Ascending aorta (tissue), 2 donors: Measurements from ENCODE around the gene GP1BB. TPM values are rescaled to one million over a fixed set of nuclear protein-coding genes. Genes with fewer than 3 reads are reported as not detected.
A peak's percentile ranks its signal among the peaks of the same experiment; 100 is the strongest.
"Not testable (repeated sequence)": the region's sequence is repeated elsewhere in the genome, so short reads cannot be mapped to it uniquely, and the experiment has no call there.

Experiments
- DNase-seq, 2 donors: peaks; one replicate each; pipeline ENCODE4 v3.0.0-alpha.2; 2019; ENCODE audit warnings: low spot score in 2 of 2
- H3K27ac ChIP-seq, 2 donors: fragments of 200-600 bp; sonication (generic); one replicate each; pipeline ENCODE4 v1.5.1; 2016 to 2017; ENCODE audit warnings: mild to moderate bottlenecking in 1 of 2
- H3K27me3 ChIP-seq: fragments of 200-600 bp; sonication (generic); one replicate; pipeline ENCODE4 v1.5.1; 2017
- H3K36me3 ChIP-seq, 2 donors: fragments of 200-600 bp; sonication (generic); one replicate each; pipeline ENCODE4 v1.5.1; 2016
- H3K4me1 ChIP-seq, 2 donors: fragments of 200-600 bp; sonication (generic); one replicate each; pipeline ENCODE4 v1.5.1; 2016 to 2017; ENCODE audit warnings: mild to moderate bottlenecking in 1 of 2
- H3K4me3 ChIP-seq, 2 donors: fragments of 200-600 bp; sonication (generic); one replicate each; pipeline ENCODE4 v1.5.1; 2016 to 2017; ENCODE audit warnings: mild to moderate bottlenecking in 1 of 2
- H3K9me3 ChIP-seq, 2 donors: fragments of 200-600 bp; sonication (generic); one replicate each; pipeline ENCODE4 v1.5.1; 2016
- CTCF ChIP-seq, 3 experiments: fragments of 200-600 bp in 2 of 3; fragments of 450-650 bp in 1 of 3; sonication (generic) in 2 of 3; IDR thresholded peaks; one replicate each; pipeline ENCODE4 v1.5.1; 2016 to 2019; ENCODE audit warnings: antibody characterized with exemption in 3 of 3, mild to moderate bottlenecking in 1 of 3, moderate library complexity in 1 of 3
- intact Hi-C: fragments of 100-400 bp; cut with DNase I; formaldehyde crosslinking; loops from one replicate; pipeline ENCODE4 v1.15.1; 2023
- total RNA-seq: library from RNA; depleted of rRNA; stranded (reverse); fragments of >200 nt; gene quantifications from one replicate; pipeline ENCODE4 v1.1.0, GENCODE V29; 2016

GP1BB gene
- total RNA-seq, 1 donor from 2014 or later: 50.2 TPM

- H3K4me3 ChIP-seq: peak overlapping the region in 1 of 2 donors; percentile 43
- no peaks in the 10 kb centered on the region for H3K9me3 ChIP-seq
- H3K4me1 ChIP-seq: peaks cover 0 to 3% of the 10 kb centered on the region in 2 donors
- no peaks in the 10 kb centered on the region for H3K36me3 ChIP-seq
- H3K27me3 ChIP-seq: no peaks in the 10 kb centered on the region
- no peak for TF ChIP-seq CTCF (IDR thresholded peaks at IDR 0.05)
- no peak overlapping the region for H3K27ac ChIP-seq
- peak in 1 of 2 donors; percentile 65 for DNase-seq
- intact Hi-C loops: no loop called here
These were observed 31.5 kb upstream of the GP1BB start for GRCh38 chr22:19691721-19692341.

DNA sequence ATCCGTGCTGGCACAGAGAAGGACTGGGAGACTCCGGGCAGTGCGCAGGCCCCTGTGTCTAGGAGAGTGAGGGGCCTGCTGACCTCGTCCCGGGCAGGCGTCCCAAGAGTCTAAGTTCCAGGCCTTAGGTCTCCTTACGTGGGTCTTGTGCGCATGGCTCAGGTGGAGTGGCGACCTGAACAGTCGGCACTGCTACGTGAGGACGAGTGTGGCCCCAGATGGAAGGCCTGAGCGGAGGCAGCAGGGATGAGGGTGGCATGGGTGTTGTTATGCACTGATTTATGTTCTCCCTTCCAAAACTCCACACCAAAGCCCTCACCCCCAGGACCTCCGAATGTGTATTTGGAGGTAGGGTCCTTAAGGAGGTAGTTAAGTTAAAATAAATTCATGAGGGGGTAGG lies 29.8 kb upstream of the GP1BB start:
- peak in 1 of 2 donors; percentile 38 for DNase-seq
- no peak for TF ChIP-seq CTCF (IDR thresholded peaks at IDR 0.05)
- no peaks in the 10 kb centered on the region for H3K36me3 ChIP-seq

DNA sequence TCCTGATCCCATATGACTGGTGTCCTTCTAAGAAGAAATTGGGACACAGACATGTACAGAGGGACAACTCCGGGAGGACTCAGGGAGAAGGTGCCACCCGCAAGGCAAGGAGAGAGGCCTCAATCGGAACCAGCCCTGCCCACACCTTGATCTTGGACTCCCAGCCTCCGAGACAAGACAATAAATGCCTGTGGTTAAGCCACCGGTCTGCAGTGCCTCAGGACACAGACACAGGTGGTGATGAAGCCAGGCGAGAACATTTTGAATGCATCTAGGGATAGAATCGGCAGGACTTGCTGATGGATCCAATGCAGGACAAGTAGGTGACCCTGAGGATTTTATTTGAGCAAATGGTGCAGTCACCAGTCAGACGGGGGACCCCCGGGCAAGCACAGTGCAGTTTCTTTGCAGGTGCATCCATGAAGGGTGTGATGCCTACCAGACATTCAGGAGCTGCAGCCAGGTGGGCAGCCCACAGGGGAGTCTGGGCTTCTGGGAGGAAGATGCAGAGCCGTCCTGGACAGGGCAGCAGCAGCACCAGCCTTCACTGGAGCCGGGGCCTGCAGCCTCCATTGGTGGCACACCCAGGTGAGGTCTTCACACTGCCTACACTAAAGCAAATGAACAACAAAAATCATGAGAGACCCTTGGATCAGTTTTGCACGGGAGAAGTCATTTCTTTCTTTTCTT lies 29.2 kb upstream of the GP1BB start:
- Histone ChIP-seq H3K9me3 (no peaks in the 10 kb centered on the region), H3K36me3 (no peaks in the 10 kb centered on the region), H3K4me1 (peaks cover 0 to 3% of the 10 kb centered on the region in 2 donors), H3K4me3 (no peak overlapping the region), H3K27me3 (no peaks in the 10 kb centered on the region), H3K27ac (no peak overlapping the region)
- intact Hi-C loops: no loop called here
- no peak for TF ChIP-seq CTCF (IDR thresholded peaks at IDR 0.05)
- DNase-seq: peak in 1 of 2 donors; percentile 60

More for the DNA sequence above, 29.8 kb upstream of the GP1BB start:
- Histone ChIP-seq H3K4me1 (peaks cover 0 to 3% of the 10 kb centered on the region in 2 donors), H3K27ac (no peak overlapping the region), H3K4me3 (no peak overlapping the region), H3K27me3 (no peaks in the 10 kb centered on the region), H3K9me3 (no peaks in the 10 kb centered on the region)
- intact Hi-C loops: no loop called here

DNA sequence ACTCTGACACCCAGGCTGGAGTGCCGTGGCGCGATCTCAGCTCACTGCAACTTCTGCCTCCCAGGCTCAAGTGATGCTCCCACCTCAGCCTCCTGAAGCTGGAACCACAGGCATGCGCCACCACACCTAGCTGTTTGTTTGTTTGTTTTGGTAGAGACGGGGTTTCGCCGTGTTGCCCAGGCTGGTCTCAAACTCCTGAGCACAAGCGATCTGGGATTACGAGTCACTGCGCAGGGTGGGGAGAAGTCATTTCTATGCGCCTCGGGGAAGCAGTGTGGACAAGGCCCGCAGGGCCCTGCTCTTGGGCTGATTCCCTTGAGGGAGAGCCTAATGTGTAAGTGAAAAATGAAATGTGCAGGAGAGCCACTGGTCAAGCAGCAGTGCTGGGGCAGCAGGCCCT lies 28.6 kb upstream of the GP1BB start:
- Histone ChIP-seq H3K9me3 (no peaks in the 10 kb centered on the region), H3K4me3 (no peak overlapping the region), H3K36me3 (no peaks in the 10 kb centered on the region), H3K27me3 (no peaks in the 10 kb centered on the region), H3K27ac (no peak overlapping the region), H3K4me1 (peaks cover 0 to 3% of the 10 kb centered on the region in 2 donors)
- peak in 1 of 2 donors; percentile 21 for DNase-seq
- intact Hi-C loops: no loop called here
- TF ChIP-seq CTCF (IDR thresholded peaks at IDR 0.05): no peak

- Histone ChIP-seq H3K36me3 (no peaks in the 10 kb centered on the region), H3K4me1 (no peaks in the 10 kb centered on the region), H3K27me3 (no peaks in the 10 kb centered on the region), H3K9me3 (no peaks in the 10 kb centered on the region), H3K4me3 (no peak overlapping the region), H3K27ac (no peak overlapping the region)
- TF ChIP-seq CTCF (IDR thresholded peaks at IDR 0.05): no peak
- DNase-seq: peak in 1 of 2 donors; percentile 5
- intact Hi-C loops: no loop called here
These were observed 26.6 kb upstream of the GP1BB start for GRCh38 chr22:19696504-19697276.

GRCh38 chr22:19697871-19698270 lies 25.5 kb upstream of the GP1BB start:
- H3K27ac ChIP-seq, DNase-seq, H3K4me3 ChIP-seq, H3K4me1 ChIP-seq, H3K9me3 ChIP-seq, H3K36me3 ChIP-seq, H3K27me3 ChIP-seq, intact Hi-C loops: not testable (repeated sequence)
